K562 (cell line): Measurements from ENCODE around the gene MANEAL. TPM values are rescaled to one million over a fixed set of nuclear protein-coding genes. Genes with fewer than 3 reads are reported as not detected.

ENCODE experiments used
- ATAC-seq: fragments of 200-7000 bp; cut with Tn5 transposase; 3 replicates; pipeline ENCODE4 v1.9.1; 2020; ENCODE audit warnings: moderate library complexity
- BruUV-seq: library from RNA; stranded (reverse); fragments of 400-500 nt; replicated peaks from 2 replicates; lab custom pipeline; 2021; lab: Mats Ljungman, UMichigan
- CTCF ChIA-PET: fragments of 300-600 bp; formaldehyde crosslinking; extraction: SDS; loops from one replicate; lab custom pipeline; 2021; ENCODE audit warnings: low intra/inter-chr PET ratio; lab: Yijun Ruan, JAX
- POLR2A ChIA-PET: fragments of 300-600, 350-650 bp; sonication (Branson Sonifier 250); formaldehyde crosslinking; extraction: SDS; loops from one replicate; lab custom pipeline; 2021; ENCODE audit warnings: antibody characterized with exemption, inconsistent platforms; lab: Yijun Ruan, JAX
- DNase-seq, 4 experiments: peaks; one replicate each; pipeline versions ENCODE4 v3.0.0 to v3.0.0-alpha.2; 2011 to 2018; ENCODE audit warnings: low spot score in 3 of 4, mixed read lengths in 3 of 4; ENCODE audit errors: extremely low read depth in 1 of 4
- FAIRE-seq: peaks from 2 replicates; lab custom pipeline; 2011; peaks lifted over from hg19 to GRCh38; lab: Jason Lieb, UNC
- H2AFZ ChIP-seq: 2 replicates; pipeline ENCODE4 v1.6.0; 2011; ENCODE audit warnings: low read depth, low read length, control low read depth, inconsistent platforms
- H3K27ac ChIP-seq: fragments of 200-600 bp; 3 replicates; pipeline ENCODE4 v1.8.0; 2011; ENCODE audit warnings: low read depth, mild to moderate bottlenecking, control low read depth, inconsistent platforms, low read length, moderate library complexity, mixed read lengths; ENCODE audit errors: extremely low read depth
- H3K27me3 ChIP-seq, 2 experiments: fragments of 300-600 bp in 1 of 2; 2 replicates in 1 of 2; 3 replicates in 1 of 2; pipeline versions ENCODE4 v1.6.0 to v1.8.0; 2011; ENCODE audit warnings: inconsistent platforms in 2 of 2, low read length in 2 of 2, mild to moderate bottlenecking in 1 of 2, mixed read lengths in 1 of 2, moderate library complexity in 1 of 2; ENCODE audit not compliant: control insufficient read depth in 2 of 2, insufficient read depth in 2 of 2
- H3K36me3 ChIP-seq: fragments of 300-600 bp; 3 replicates; pipeline ENCODE4 v1.8.0; 2011; ENCODE audit warnings: mild to moderate bottlenecking, low read length, inconsistent platforms; ENCODE audit not compliant: control insufficient read depth, insufficient read depth
- H3K4me1 ChIP-seq, 2 experiments: fragments of 200-600 bp in 1 of 2; replicated peaks in 1 of 2; 2 replicates in 1 of 2; 3 replicates in 1 of 2; pipeline versions ENCODE4 v1.5.1 to v1.8.0; 2011; ENCODE audit warnings: inconsistent platforms in 2 of 2, low read length in 2 of 2, mild to moderate bottlenecking in 1 of 2, mixed read lengths in 1 of 2, moderate library complexity in 1 of 2; ENCODE audit not compliant: control insufficient read depth in 2 of 2, insufficient read depth in 2 of 2
- H3K4me2 ChIP-seq: 2 replicates; pipeline ENCODE4 v1.6.1; 2011; ENCODE audit warnings: low read length, control low read depth, inconsistent platforms, mixed read lengths; ENCODE audit not compliant: insufficient read depth
- H3K4me3 ChIP-seq: fragments of 200-600 bp; sonication (generic), shearing (Covaris generic); 2 replicates; pipeline ENCODE4 v1.5.1; 2016; ENCODE audit warnings: control low read depth, inconsistent platforms
- H3K79me2 ChIP-seq: fragments of 200-600 bp; 3 replicates; pipeline ENCODE4 v1.8.0; 2011; ENCODE audit warnings: low read length, inconsistent platforms; ENCODE audit not compliant: control insufficient read depth, insufficient read depth
- H3K9ac ChIP-seq, 2 experiments: 2 replicates each; pipeline versions ENCODE4 v1.6.0 to v1.6.1; 2011; ENCODE audit warnings: low read depth in 2 of 2, low read length in 2 of 2, control low read depth in 1 of 2, inconsistent platforms in 1 of 2, mild to moderate bottlenecking in 1 of 2, mixed read lengths in 1 of 2; ENCODE audit not compliant: insufficient read depth in 1 of 2
- H3K9me1 ChIP-seq: one replicate; pipeline ENCODE4 v1.6.0; 2011; ENCODE audit warnings: inconsistent platforms, mild to moderate bottlenecking, low read length, moderate library complexity; ENCODE audit not compliant: control insufficient read depth, insufficient read depth
- H3K9me3 ChIP-seq: replicated peaks from 2 replicates; pipeline ENCODE4 v1.5.1; 2011; ENCODE audit warnings: low read depth, low read length, inconsistent platforms; ENCODE audit not compliant: control insufficient read depth, insufficient read depth
- H4K20me1 ChIP-seq: replicated peaks from 2 replicates; pipeline ENCODE4 v1.6.1; 2011; ENCODE audit warnings: low read length, inconsistent platforms, mixed read lengths; ENCODE audit not compliant: control insufficient read depth, insufficient read depth
- PTTG1 ChIP-seq: fragments of 450-650 bp; IDR thresholded peaks from 2 replicates; pipeline ENCODE4 v1.6.1; 2016; ENCODE audit warnings: low read depth, mild to moderate bottlenecking, missing genetic modification characterization, missing compliant biosample characterization
- SMAD4 ChIP-seq: fragments of 250-450 bp; sonication (Bioruptor Pico); conservative IDR thresholded peaks from 2 replicates; pipeline ENCODE4 v1.8.0; 2021; ENCODE audit warnings: inconsistent platforms, mild to moderate bottlenecking, moderate library complexity
- SOX6 ChIP-seq: fragments of 450-650 bp; IDR thresholded peaks from 2 replicates; pipeline ENCODE4 v1.6.1; 2014; ENCODE audit warnings: mild to moderate bottlenecking
- TEAD1 ChIP-seq, 2 experiments: fragments of 450-650 bp in 1 of 2; sonication (generic) in 1 of 2; formaldehyde crosslinking; IDR thresholded peaks; 2 replicates each; pipeline versions ENCODE4 v1.4.0 to v1.8.0; 2020 to 2022; ENCODE audit warnings: mild to moderate bottlenecking in 2 of 2, missing genetic modification reagents in 1 of 2
- VEZF1 ChIP-seq: fragments of 200-800 bp; sonication (Bioruptor generic); IDR thresholded peaks from 2 replicates; pipeline ENCODE4 v1.6.1; 2017; ENCODE audit warnings: missing genetic modification characterization, missing compliant biosample characterization
- ZBTB5 ChIP-seq: fragments of 450-650 bp; IDR thresholded peaks from 2 replicates; pipeline ENCODE4 v1.6.1; 2017; ENCODE audit warnings: antibody characterized with exemption
- ZNF512 ChIP-seq: IDR thresholded peaks from 2 replicates; pipeline ENCODE4 v1.6.1; 2016; ENCODE audit warnings: missing genetic modification characterization, missing compliant biosample characterization
- WGBS: fragments of 100-300 bp; shearing (Covaris generic); methylation state at CpG from one replicate; pipeline ENCODE4 v1.1.6; 2016; ENCODE audit warnings: low coverage, mixed read lengths; ENCODE audit not compliant: insufficient coverage; ENCODE audit errors: missing lambda C conversion rate; 5-methylcytosine and 5-hydroxymethylcytosine counted together
- in situ Hi-C: fragments of 300-500 bp; cut with MboI; formaldehyde crosslinking; loops from 4 replicates; pipeline ENCODE4 v1.15.0; 2018; ENCODE audit warnings: inconsistent platforms, mixed read lengths
- intact Hi-C: fragments of 100-400 bp; cut with micrococcal nuclease; formaldehyde crosslinking; loops from 2 replicates; pipeline ENCODE4 v1.14.2; 2022
- polyA plus RNA-seq, 8 experiments: library from polyadenylated mRNA; depleted of rRNA in 4 of 8; stranded (reverse) in 5 of 8; unstranded in 3 of 8; fragments of >200 nt; fragmentation: Nextera tagmentation in 2 of 8; fragmentation: Illumina TruSeq in 1 of 8; extraction: Ambion mirVana in 2 of 8; extraction: Trizol in 1 of 8; gene quantifications; 2 replicates each; pipeline versions ENCODE4 v1.2.1 to v1.2.3, GENCODE V29; 2011 to 2014; ENCODE audit warnings: inconsistent platforms in 1 of 8, missing spikeins in 1 of 8
- total RNA-seq, 7 experiments: library from RNA; depleted of rRNA in 6 of 7; stranded (reverse); fragments of >200 nt in 6 of 7; fragmentation: Illumina TruSeq in 2 of 7; extraction: Trizol in 2 of 7; gene quantifications; 2 replicates each; pipeline versions ENCODE4 v1.2.1 to v1.2.3, GENCODE V29; 2011 to 2021; ENCODE audit warnings: low replicate concordance in 1 of 7

MANEAL gene
- total and polyA plus RNA-seq, 9 of the 15 experiments (the other 6 are each of a cell fraction or from before 2014, with no cell fraction given) = 0.37 to 3.2 (median 1.2) TPM

GRCh38 chr1:37846647-37847339 is 53.1 kb downstream of the MANEAL start:
- Histone ChIP-seq H2AFZ (no peak overlapping the region), H3K4me3 (no peak overlapping the region), H3K4me1 (peaks cover 0 to 20% of the 10 kb centered on the region in 2 experiments; a peak in 3 of 5 replicates), H3K9ac (no peak overlapping the region), H3K79me2 (peaks cover 52% of the 10 kb centered on the region), H3K9me1 (no peaks in the 10 kb centered on the region), H3K27ac (no peak overlapping the region), H3K27me3 (no peaks in the 10 kb centered on the region), H4K20me1 (0 out of 2 replicates have a peak, but pooled peaks cover 2% of the 10 kb centered on the region), H3K36me3 (peaks cover 38% of the 10 kb centered on the region; the same call in 2 of the 3 replicates), H3K4me2 (no peak overlapping the region), H3K9me3 (no peaks in the 10 kb centered on the region)
- intact Hi-C loops (no loop called here), in situ Hi-C loops (no loop called here)
- no peak for FAIRE-seq
- 53% methylated on average over 4 of the region's 4 CpGs for WGBS
- no peak for ATAC-seq
- no TSS peak for BruUV-seq
- no peak for DNase-seq
- ChIA-PET CTCF (no interaction called here), POLR2A (interaction anchor here (1.0 to 2.8 kb wide), 2 partner anchors 9 to 13 kb away, joined by 3 to 8 read pairs; partner anchors contain the start of gene MTF1)
- no peak for TF ChIP-seq ZBTB5
- no peak for TF ChIP-seq SOX6
- peak; percentile 61 for TF ChIP-seq ZNF512 (tag)
- TF ChIP-seq PTTG1 (tag) = no peak
- no peak for TF ChIP-seq SMAD4
- TF ChIP-seq TEAD1 (CRISPR knock-in tag; IDR thresholded peaks at IDR 0.05) = no peak
- no peak for TF ChIP-seq VEZF1
